GM23338 (cell line): Measurements from ENCODE around the gene TRIM36. TPM values are rescaled to one million over a fixed set of nuclear protein-coding genes. Genes with fewer than 3 reads are reported as not detected.

Source experiments
- ATAC-seq: fragments of 200-7000 bp; cut with Tn5 transposase; 3 replicates; pipeline ENCODE4 v1.9.1; 2020
- DNase-seq: peaks from one replicate; pipeline ENCODE4 v3.0.0-alpha.2; 2015; ENCODE audit warnings: low spot score
- H2AFZ ChIP-seq: fragments of 200-600 bp; sonication (generic); 2 replicates; pipeline ENCODE4 v1.8.0; 2016; ENCODE audit warnings: antibody characterized with exemption, mild to moderate bottlenecking, moderate library complexity
- H3F3A ChIP-seq: fragments of 200-600 bp; sonication (generic); replicated peaks from 2 replicates; pipeline ENCODE4 v1.8.0; 2017; ENCODE audit warnings: antibody characterized with exemption, mixed run types, low read depth
- H3K27ac ChIP-seq: fragments of 200-600 bp; sonication (generic); 2 replicates; pipeline ENCODE4 v1.6.1; 2016; ENCODE audit warnings: low read depth
- H3K27me3 ChIP-seq: fragments of 200-600 bp; sonication (generic); 2 replicates; pipeline ENCODE4 v1.8.0; 2016; ENCODE audit warnings: mild to moderate bottlenecking, mixed run types, moderate library complexity; ENCODE audit not compliant: insufficient read depth
- H3K36me3 ChIP-seq: fragments of 200-600 bp; sonication (generic); 2 replicates; pipeline ENCODE4 v1.8.0; 2016; ENCODE audit warnings: mild to moderate bottlenecking; ENCODE audit not compliant: insufficient read depth
- H3K4me1 ChIP-seq: fragments of 200-600 bp; sonication (generic); 2 replicates; pipeline ENCODE4 v1.8.0; 2016; ENCODE audit warnings: mild to moderate bottlenecking, moderate library complexity; ENCODE audit not compliant: insufficient read depth
- H3K4me2 ChIP-seq: fragments of 200-600 bp; sonication (generic); 2 replicates; pipeline ENCODE4 v1.7.1; 2017; ENCODE audit warnings: mixed run types
- H3K4me3 ChIP-seq: fragments of 200-600 bp; sonication (generic); 2 replicates; pipeline ENCODE4 v1.6.1; 2016; ENCODE audit warnings: mixed run types
- H3K79me2 ChIP-seq: fragments of 200-600 bp; sonication (generic); replicated peaks from 2 replicates; pipeline ENCODE4 v1.8.0; 2017; ENCODE audit warnings: mild to moderate bottlenecking; ENCODE audit not compliant: insufficient read depth
- H3K9me2 ChIP-seq: fragments of 200-600 bp; sonication (generic); 2 replicates; pipeline ENCODE4 v1.8.0; 2017; ENCODE audit not compliant: insufficient read depth
- H4K20me1 ChIP-seq: fragments of 200-600 bp; sonication (generic); replicated peaks from 2 replicates; pipeline ENCODE4 v1.8.0; 2017; ENCODE audit warnings: mild to moderate bottlenecking; ENCODE audit not compliant: insufficient read depth
- H3K27ac Mint-ChIP-seq: 2 replicates; pipeline ENCODE4 v1.8.0; 2020; ENCODE audit warnings: inconsistent platforms, mild to moderate bottlenecking, moderate library complexity, mixed read lengths
- H3K27me3 Mint-ChIP-seq: 3 replicates; pipeline ENCODE4 v1.8.0; 2022; ENCODE audit warnings: low read depth, mild to moderate bottlenecking, moderate library complexity, mixed read lengths, inconsistent platforms; ENCODE audit not compliant: insufficient read depth, poor library complexity
- H3K36me3 Mint-ChIP-seq: 3 replicates; pipeline ENCODE4 v1.8.0; 2021; ENCODE audit warnings: low read depth, mild to moderate bottlenecking, inconsistent platforms, moderate library complexity, mixed read lengths
- H3K4me1 Mint-ChIP-seq: 3 replicates; pipeline ENCODE4 v1.8.0; 2020; ENCODE audit warnings: mild to moderate bottlenecking, inconsistent platforms, mixed read lengths
- H3K4me3 Mint-ChIP-seq: 3 replicates; pipeline ENCODE4 v1.8.0; 2021; ENCODE audit warnings: moderate library complexity, mild to moderate bottlenecking, inconsistent platforms, mixed read lengths
- H3K9me3 Mint-ChIP-seq: 3 replicates; pipeline ENCODE4 v1.8.0; 2020; ENCODE audit warnings: moderate library complexity, mild to moderate bottlenecking, inconsistent platforms, mixed read lengths
- CTCF ChIP-seq, 2 experiments: fragments of 200-600 bp in 1 of 2; sonication (generic) in 1 of 2; conservative IDR thresholded peaks; 2 replicates each; pipeline versions ENCODE4 v1.5.1 to v1.6.1; 2016 to 2017; ENCODE audit warnings: antibody characterized with exemption in 2 of 2, low read depth in 2 of 2, mild to moderate bottlenecking in 2 of 2, moderate library complexity in 1 of 2
- EZH2 ChIP-seq: fragments of 200-600 bp; sonication (generic); IDR thresholded peaks from one replicate; pipeline ENCODE4 v1.8.0; 2017; ENCODE audit warnings: antibody characterized with exemption, mild to moderate bottlenecking, low read depth; ENCODE audit not compliant: unreplicated experiment
- ZNF114 ChIP-seq: fragments of 250-450 bp; sonication (Bioruptor Pico); IDR thresholded peaks from 2 replicates; pipeline ENCODE4 v1.5.0; 2020; ENCODE audit warnings: mild to moderate bottlenecking, moderate library complexity
- ZNF462 ChIP-seq: fragments of 250-450 bp; sonication (Bioruptor Pico); IDR thresholded peaks from 2 replicates; pipeline ENCODE4 v1.5.0; 2020; ENCODE audit warnings: mild to moderate bottlenecking, moderate library complexity
- polyA plus RNA-seq: library from polyadenylated mRNA; unstranded; fragments of >200 nt; fragmentation: Nextera tagmentation; extraction: Ambion mirVana; gene quantifications from 2 replicates; pipeline ENCODE4 v1.2.1, GENCODE V29; 2016
- total RNA-seq: library from RNA; depleted of rRNA; stranded (reverse); fragments of >200 nt; shearing (Covaris generic); gene quantifications from 2 replicates; pipeline ENCODE4 v1.2.3, GENCODE V29; 2014

The TRIM36 gene
- total and polyA plus RNA-seq, 2 experiments from 2014 or later, result 4.4 to 14.1 TPM

GRCh38 chr5:115180165-115180709 lies 10.5 kb upstream of the TRIM36 start:
- Mint-ChIP-seq H3K4me3 (peak overlapping the region; percentile 83), H3K36me3 (no peaks in the 10 kb centered on the region), H3K9me3 (no peaks in the 10 kb centered on the region), H3K4me1 (peaks cover 11% of the 10 kb centered on the region), H3K27ac (no peak overlapping the region), H3K27me3 (peaks cover 57% of the 10 kb centered on the region)
- Histone ChIP-seq H4K20me1 (no peaks in the 10 kb centered on the region), H3K4me1 (peaks cover 6% of the 10 kb centered on the region), H3K36me3 (no peaks in the 10 kb centered on the region), H2AFZ (peak overlapping the region; percentile 99), H3K4me2 (peak overlapping the region; percentile 96), H3K9me2 (no peaks in the 10 kb centered on the region), H3K4me3 (peak overlapping the region; percentile 64), H3K79me2 (no peaks in the 10 kb centered on the region), H3K27me3 (peaks cover 84% of the 10 kb centered on the region), H3K27ac (no peak overlapping the region), H3F3A (0 out of 2 replicates have a peak, but pooled peaks cover 4% of the 10 kb centered on the region)
- DNase-seq, result peak; percentile 84
- peak; percentile 78 for ATAC-seq
- TF ChIP-seq ZNF462 (CRISPR knock-in tag) (no peak), EZH2 (peak; percentile 21)

- H3K4me1 Mint-ChIP-seq, result peaks cover 11% of the 10 kb centered on the region
- H3K27ac Mint-ChIP-seq, result no peak overlapping the region
- Histone ChIP-seq H3K9me2 (no peaks in the 10 kb centered on the region), H3K79me2 (no peaks in the 10 kb centered on the region), H3F3A (0 out of 2 replicates have a peak, but pooled peaks cover 4% of the 10 kb centered on the region), H2AFZ (peak overlapping the region; percentile 99), H3K4me3 (peak overlapping the region; percentile 64), H3K4me2 (peak overlapping the region; percentile 96), H3K36me3 (no peaks in the 10 kb centered on the region), H3K27ac (no peak overlapping the region), H4K20me1 (no peaks in the 10 kb centered on the region), H3K4me1 (peaks cover 6% of the 10 kb centered on the region), H3K27me3 (peaks cover 90% of the 10 kb centered on the region)
- no peaks in the 10 kb centered on the region for H3K9me3 Mint-ChIP-seq
- no peaks in the 10 kb centered on the region for H3K36me3 Mint-ChIP-seq
- ATAC-seq (peak; percentile 63), DNase-seq (peak; percentile 56)
- peak overlapping the region; percentile 83 for H3K4me3 Mint-ChIP-seq
- peaks cover 57% of the 10 kb centered on the region for H3K27me3 Mint-ChIP-seq
- peak; percentile 85 for TF ChIP-seq EZH2
- TF ChIP-seq CTCF (conservative IDR thresholded peaks at IDR 0.05; ENCODE audit: low read depth in 2 of 2), result 0 out of 4 replicates have a peak, but pooled peaks of 1 of the 2 experiments have one; percentile 17
- no peak for TF ChIP-seq ZNF114 (CRISPR knock-in tag)
Measured at GRCh38 chr5:115179394-115180164, 9.9 kb upstream of the TRIM36 start.
